ENCODE measurements around the gene GLIPR1. TPM values are rescaled to one million over a fixed set of nuclear protein-coding genes. Genes with fewer than 3 reads are reported as not detected.

Gene GLIPR1
- total RNA-seq, 4 donors from 2014 or later = 3.0 to 8.0 (median 5.0) TPM

DNA sequence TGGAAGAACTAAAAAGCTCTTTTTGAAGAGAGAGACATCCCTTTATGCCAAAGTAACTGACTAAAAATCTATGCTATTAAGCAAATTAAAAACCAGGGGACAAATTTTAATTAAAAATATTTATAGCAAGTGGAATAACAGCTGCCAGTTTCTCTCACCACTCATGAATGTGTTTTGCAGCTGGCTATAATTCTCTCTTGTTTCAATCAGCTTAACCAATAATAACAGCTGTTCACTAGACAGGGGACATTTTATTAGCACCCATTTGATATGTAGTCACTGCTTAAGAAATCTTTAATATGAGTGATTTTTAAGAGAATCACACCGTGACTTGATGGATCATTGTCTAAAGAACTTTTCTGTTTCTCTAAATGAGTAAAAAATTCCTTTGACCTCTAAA is 65.1 kb downstream of the GLIPR1 start:
- Histone ChIP-seq H3K36me3 (no peaks in the 10 kb centered on the region), H3K27ac (no peak overlapping the region), H3K27me3 (no peaks in the 10 kb centered on the region), H3K4me1 (peaks cover 0 to 10% (median 8%) of the 10 kb centered on the region in 3 donors), H3K9me3 (no peaks in the 10 kb centered on the region), H3K4me3 (no peak overlapping the region)
- intact Hi-C loops (cut with DNase I) = no loop called here
- WGBS, 2 donors = 78 to 81% methylated on average over 1 of the region's 1 CpG
- TF ChIP-seq POLR2A (IDR thresholded peaks at IDR 0.05) = no peak
- TF ChIP-seq, protein P1, sequence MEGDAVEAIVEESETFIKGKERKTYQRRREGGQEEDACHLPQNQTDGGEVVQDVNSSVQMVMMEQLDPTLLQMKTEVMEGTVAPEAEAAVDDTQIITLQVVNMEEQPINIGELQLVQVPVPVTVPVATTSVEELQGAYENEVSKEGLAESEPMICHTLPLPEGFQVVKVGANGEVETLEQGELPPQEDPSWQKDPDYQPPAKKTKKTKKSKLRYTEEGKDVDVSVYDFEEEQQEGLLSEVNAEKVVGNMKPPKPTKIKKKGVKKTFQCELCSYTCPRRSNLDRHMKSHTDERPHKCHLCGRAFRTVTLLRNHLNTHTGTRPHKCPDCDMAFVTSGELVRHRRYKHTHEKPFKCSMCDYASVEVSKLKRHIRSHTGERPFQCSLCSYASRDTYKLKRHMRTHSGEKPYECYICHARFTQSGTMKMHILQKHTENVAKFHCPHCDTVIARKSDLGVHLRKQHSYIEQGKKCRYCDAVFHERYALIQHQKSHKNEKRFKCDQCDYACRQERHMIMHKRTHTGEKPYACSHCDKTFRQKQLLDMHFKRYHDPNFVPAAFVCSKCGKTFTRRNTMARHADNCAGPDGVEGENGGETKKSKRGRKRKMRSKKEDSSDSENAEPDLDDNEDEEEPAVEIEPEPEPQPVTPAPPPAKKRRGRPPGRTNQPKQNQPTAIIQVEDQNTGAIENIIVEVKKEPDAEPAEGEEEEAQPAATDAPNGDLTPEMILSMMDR (IDR thresholded peaks at IDR 0.05) = no peak
- DNase-seq = no peak

DNA sequence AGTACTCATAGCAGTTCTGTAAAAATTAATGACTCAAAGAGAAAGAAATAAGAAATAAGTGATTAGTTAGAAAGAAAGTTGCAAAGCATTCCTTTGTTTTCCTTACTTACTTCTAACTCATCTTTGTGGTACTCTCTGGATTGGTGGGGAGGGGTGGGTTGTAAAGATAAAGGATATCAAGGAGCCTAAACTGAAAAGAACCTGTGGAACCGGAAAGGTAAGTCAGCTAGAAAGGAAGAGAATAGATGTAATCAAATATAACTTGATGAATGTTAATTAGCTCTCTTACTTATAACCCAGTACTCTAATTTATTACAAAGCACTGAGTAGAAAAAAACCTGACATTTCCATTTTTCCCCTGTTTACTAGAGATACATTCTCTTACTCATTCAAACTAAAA is 68.3 kb downstream of the GLIPR1 start:
- Histone ChIP-seq H3K4me1 (peaks cover 0 to 26% (median 14%) of the 10 kb centered on the region in 3 donors), H3K36me3 (no peaks in the 10 kb centered on the region), H3K27ac (no peak overlapping the region), H3K4me3 (no peak overlapping the region), H3K27me3 (no peaks in the 10 kb centered on the region), H3K9me3 (no peaks in the 10 kb centered on the region)
- no peak for DNase-seq
- TF ChIP-seq, protein P1 (IDR thresholded peaks at IDR 0.05) = no peak
- no peak for TF ChIP-seq POLR2A (IDR thresholded peaks at IDR 0.05)
- intact Hi-C loops (cut with DNase I) = no loop called here
- 70 to 88% methylated on average over 1 of the region's 1 CpG for WGBS, 2 donors

DNA sequence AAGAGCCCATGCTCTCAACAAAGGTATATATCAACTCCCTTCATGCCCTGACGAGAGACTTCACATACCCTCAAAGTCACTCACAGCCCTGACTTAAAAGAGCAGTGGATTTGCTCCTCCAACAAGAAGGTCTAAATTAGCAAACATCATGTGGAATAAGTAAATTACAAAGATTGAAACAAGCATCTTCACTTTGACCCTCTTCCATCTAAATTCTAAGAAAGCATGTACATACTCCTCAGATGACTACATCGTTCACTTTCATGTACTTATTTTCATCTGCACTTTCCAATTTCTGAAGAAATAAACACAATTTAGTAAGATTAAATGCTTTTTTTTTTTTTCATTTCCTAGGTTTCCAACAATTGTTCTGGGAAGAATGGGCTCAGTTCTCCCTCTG is 69.4 kb downstream of the GLIPR1 start:
- no peaks in the 10 kb centered on the region for H3K36me3 ChIP-seq
- H3K4me3 ChIP-seq = no peak overlapping the region
- no peak overlapping the region for H3K27ac ChIP-seq
- TF ChIP-seq POLR2A (IDR thresholded peaks at IDR 0.05) = no peak
- TF ChIP-seq, protein P1 (IDR thresholded peaks at IDR 0.05) = no peak
- WGBS, 2 donors = 56 to 65% methylated on average over 2 of the region's 2 CpGs
- no peak for DNase-seq
- no peaks in the 10 kb centered on the region for H3K9me3 ChIP-seq
- H3K4me1 ChIP-seq = peaks cover 0 to 31% (median 14%) of the 10 kb centered on the region in 3 donors
- intact Hi-C loops (cut with DNase I) = no loop called here
- no peaks in the 10 kb centered on the region for H3K27me3 ChIP-seq

DNA sequence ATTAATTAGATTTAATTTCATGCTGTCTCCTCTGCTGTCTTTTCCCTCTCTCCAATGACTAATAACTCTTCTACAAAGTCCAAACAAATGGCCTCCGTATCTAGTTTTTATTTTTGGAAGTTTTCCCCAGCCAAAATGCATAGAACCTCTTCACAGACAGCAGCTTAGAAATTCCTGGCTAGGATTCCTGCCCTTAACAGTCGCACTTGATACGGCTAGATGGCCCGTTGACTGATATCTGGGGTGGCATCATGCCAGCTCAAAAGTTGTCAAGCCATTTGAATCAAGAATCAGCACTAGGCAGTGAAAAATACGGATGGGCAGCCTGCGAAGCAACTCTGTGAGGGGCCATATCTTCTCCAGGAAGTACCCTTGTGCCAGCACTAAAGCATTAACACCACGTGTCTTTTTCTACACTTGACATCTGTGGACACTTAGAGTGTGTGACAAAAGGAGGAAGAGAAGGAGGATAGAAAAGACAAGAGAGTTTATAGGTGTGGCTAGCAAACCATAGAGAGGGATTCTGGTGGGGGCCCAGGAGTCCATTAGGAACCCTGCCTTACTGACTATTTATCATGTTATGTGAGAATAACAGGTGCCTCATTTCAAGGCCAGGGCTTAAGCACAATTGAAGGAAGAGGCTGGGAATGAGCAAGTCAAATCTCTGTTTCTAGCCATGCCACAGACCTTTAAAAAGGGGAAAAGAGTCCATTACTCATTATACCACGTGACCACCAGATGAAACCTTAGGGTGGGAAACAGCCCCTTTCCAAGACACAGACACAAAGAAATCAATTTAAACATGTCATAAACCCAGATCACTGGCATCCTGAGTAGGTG is 70.1 kb downstream of the GLIPR1 start:
- H3K27ac ChIP-seq = peak overlapping the region in 2 of 4 donors; percentile 12 to 19
- no peaks in the 10 kb centered on the region for H3K36me3 ChIP-seq
- no peaks in the 10 kb centered on the region for H3K27me3 ChIP-seq
- peaks cover 0 to 32% (median 14%) of the 10 kb centered on the region in 3 donors for H3K4me1 ChIP-seq
- DNase-seq = no peak
- TF ChIP-seq, protein P1 (IDR thresholded peaks at IDR 0.05) = no peak
- no peak for TF ChIP-seq POLR2A (IDR thresholded peaks at IDR 0.05)
- no peaks in the 10 kb centered on the region for H3K9me3 ChIP-seq
- intact Hi-C loops (cut with DNase I) = no loop called here
- H3K4me3 ChIP-seq = peak overlapping the region in 1 of 4 donors; percentile 16
- 12 to 33% methylated on average over 6 to 8 of the region's 8 CpGs for WGBS, 2 donors

DNA sequence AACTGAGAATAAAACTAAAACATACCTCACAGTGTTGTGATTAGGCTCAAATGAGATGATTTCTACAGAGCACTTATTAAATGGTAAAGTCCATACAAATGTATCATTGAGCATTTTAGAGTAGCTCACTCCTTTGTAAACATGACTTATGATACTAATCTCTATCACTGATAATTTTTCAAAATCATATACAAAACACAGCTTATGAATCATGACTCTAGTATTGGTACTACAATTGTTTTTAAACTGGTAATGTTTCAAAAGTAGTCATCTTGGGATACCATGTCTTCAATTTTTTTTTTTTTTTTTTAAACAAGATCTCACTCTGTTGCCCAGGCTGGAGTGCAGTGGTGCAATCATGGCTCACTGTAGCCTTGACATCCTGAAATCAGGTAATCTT is 70.9 kb downstream of the GLIPR1 start:
- TF ChIP-seq POLR2A (IDR thresholded peaks at IDR 0.05) = no peak
- TF ChIP-seq, protein P1 (IDR thresholded peaks at IDR 0.05) = no peak
- intact Hi-C loops (cut with DNase I) = no loop called here
- Histone ChIP-seq H3K4me1 (peaks cover 0 to 41% (median 14%) of the 10 kb centered on the region in 3 donors), H3K36me3 (no peaks in the 10 kb centered on the region), H3K4me3 (no peak overlapping the region), H3K27ac (peak overlapping the region in 1 of 4 donors; percentile 5), H3K9me3 (no peaks in the 10 kb centered on the region), H3K27me3 (no peaks in the 10 kb centered on the region)
- no peak for DNase-seq

Measured in esophagus squamous epithelium (tissue), 5 donors.